Epithelial cell of proximal tubule (primary cell): ENCODE data around the gene KLHL28. TPM values are rescaled to one million over a fixed set of nuclear protein-coding genes. Genes with fewer than 3 reads are reported as not detected.

Experiments used
- DNase-seq: peaks from one replicate; pipeline ENCODE4 v3.0.0-alpha.2; 2011; ENCODE audit warnings: low read depth
- H3K4me3 ChIP-seq: 2 replicates; pipeline ENCODE4 v1.5.1; 2011; ENCODE audit warnings: low read depth, mild to moderate bottlenecking, low read length
- CTCF ChIP-seq: conservative IDR thresholded peaks from 2 replicates; pipeline ENCODE4 v1.5.1; 2012; ENCODE audit warnings: low read depth, mild to moderate bottlenecking, low read length
- total RNA-seq: library from RNA; depleted of rRNA; stranded (reverse); fragments of >200 nt; gene quantifications from 2 replicates; pipeline ENCODE4 v1.2.3, GENCODE V29; 2015

The KLHL28 gene
- total RNA-seq, 1 donor from 2014 or later: 5.0 TPM

GRCh38 chr14:44937547-44937946 lies 24.2 kb downstream of the KLHL28 start:
- TF ChIP-seq CTCF: no peak
- no peak for DNase-seq

GRCh38 chr14:44935155-44935554 lies 26.6 kb downstream of the KLHL28 start:
- H3K4me3 ChIP-seq: no peak overlapping the region
- no peak for TF ChIP-seq CTCF
- no peak for DNase-seq

More at GRCh38 chr14:44937547-44937946, 24.2 kb downstream of the KLHL28 start:
- no peak overlapping the region for H3K4me3 ChIP-seq

GRCh38 chr14:44928793-44929192 lies 33.0 kb downstream of the KLHL28 start:
- DNase-seq: no peak
- TF ChIP-seq CTCF: no peak
- no peak overlapping the region for H3K4me3 ChIP-seq

GRCh38 chr14:44914849-44915248 lies 46.9 kb downstream of the KLHL28 start:
- no peak for TF ChIP-seq CTCF
- DNase-seq: no peak
- H3K4me3 ChIP-seq: no peak overlapping the region

- TF ChIP-seq CTCF: no peak
- DNase-seq: no peak
- H3K4me3 ChIP-seq: peak overlapping the region; percentile 49
These were observed 49.5 kb downstream of the KLHL28 start for GRCh38 chr14:44912041-44912869.

GRCh38 chr14:44910821-44911220 lies 50.9 kb downstream of the KLHL28 start:
- no peak overlapping the region for H3K4me3 ChIP-seq
- no peak for DNase-seq
- no peak for TF ChIP-seq CTCF

GRCh38 chr14:44901696-44902095 lies 60.1 kb downstream of the KLHL28 start:
- H3K4me3 ChIP-seq: no peak overlapping the region
- TF ChIP-seq CTCF: no peak
- DNase-seq: no peak
